OCI-LY7 (cell line): ENCODE measurements around the gene RPS19BP1. TPM values are rescaled to one million over a fixed set of nuclear protein-coding genes. Genes with fewer than 3 reads are reported as not detected.

Experiments used
- BruUV-seq: library from RNA; stranded (reverse); fragments of 400-500 nt; replicated peaks from 2 replicates; lab custom pipeline; 2021; lab: Mats Ljungman, UMichigan
- CTCF ChIA-PET: fragments of 300-600 bp; sonication (Branson Sonifier 250); formaldehyde crosslinking; loops from one replicate; lab custom pipeline; 2022; ENCODE audit warnings: antibody characterized with exemption; ENCODE audit not compliant: unreplicated experiment; lab: Charles Lee
- POLR2A ChIA-PET: fragments of 300-600 bp; sonication (Branson Sonifier 250); formaldehyde crosslinking; loops from one replicate; lab custom pipeline; 2022; ENCODE audit warnings: antibody characterized with exemption; lab: Charles Lee
- DNase-seq: peaks from one replicate; pipeline ENCODE4 v3.0.0-alpha.2; 2015; ENCODE audit warnings: low spot score
- H2AFZ ChIP-seq: fragments of 200-600 bp; sonication (generic), shearing (Covaris generic); 2 replicates; pipeline ENCODE4 v1.6.1; 2014; ENCODE audit warnings: mild to moderate bottlenecking, antibody characterized with exemption, low read length, moderate library complexity
- H3K27ac ChIP-seq: fragments of 200-600 bp; sonication (generic); 2 replicates; pipeline ENCODE4 v1.5.1; 2014; ENCODE audit warnings: mixed run types, low read depth, mild to moderate bottlenecking, moderate library complexity, low read length, inconsistent platforms; ENCODE audit not compliant: poor library complexity, severe bottlenecking
- H3K36me3 ChIP-seq: fragments of 200-600 bp; sonication (generic); 2 replicates; pipeline ENCODE4 v1.6.1; 2014; ENCODE audit warnings: mild to moderate bottlenecking, antibody characterized with exemption, low read length, moderate library complexity, mixed read lengths; ENCODE audit not compliant: insufficient read depth
- H3K4me1 ChIP-seq: fragments of 200-600 bp; sonication (generic); 2 replicates; pipeline ENCODE4 v1.5.1; 2014; ENCODE audit warnings: mild to moderate bottlenecking, low read length; ENCODE audit not compliant: insufficient read depth, poor library complexity, severe bottlenecking
- H3K4me2 ChIP-seq: fragments of 200-600 bp; sonication (generic); 2 replicates; pipeline ENCODE4 v1.6.1; 2014; ENCODE audit warnings: mild to moderate bottlenecking, low read length
- H3K4me3 ChIP-seq: fragments of 200-600 bp; sonication (generic); 2 replicates; pipeline ENCODE4 v1.5.1; 2014; ENCODE audit warnings: mild to moderate bottlenecking, low read depth, low read length; ENCODE audit not compliant: poor library complexity, severe bottlenecking
- H3K79me2 ChIP-seq: fragments of 200-600 bp; sonication (generic); 2 replicates; pipeline ENCODE4 v1.6.1; 2016; ENCODE audit warnings: low read depth, mild to moderate bottlenecking, low read length, moderate library complexity, mixed read lengths; ENCODE audit not compliant: insufficient read depth
- H3K9me2 ChIP-seq: fragments of 200-600 bp; sonication (generic); 2 replicates; pipeline ENCODE4 v1.6.1; 2016; ENCODE audit warnings: mild to moderate bottlenecking, low read length, mixed read lengths; ENCODE audit not compliant: insufficient read depth
- H3K9me3 ChIP-seq: fragments of 200-600 bp; sonication (generic); 2 replicates; pipeline ENCODE4 v1.6.1; 2014; ENCODE audit warnings: mild to moderate bottlenecking, mixed run types, low read length, mixed read lengths
- H4K20me1 ChIP-seq: fragments of 200-600 bp; sonication (generic); 2 replicates; pipeline ENCODE4 v1.6.1; 2014; ENCODE audit warnings: mild to moderate bottlenecking, antibody characterized with exemption, low read length, moderate library complexity, mixed read lengths; ENCODE audit not compliant: insufficient read depth
- CTCF ChIP-seq: fragments of 200-600 bp; sonication (generic); conservative IDR thresholded peaks from 2 replicates; pipeline ENCODE4 v1.5.1; 2014; ENCODE audit warnings: mild to moderate bottlenecking, antibody characterized with exemption, low read length, moderate library complexity, mixed read lengths
- EZH2phosphoT487 ChIP-seq: fragments of 200-600 bp; sonication (generic); IDR thresholded peaks from 2 replicates; pipeline ENCODE4 v1.6.1; 2018; ENCODE audit warnings: low read depth, borderline replicate concordance, mild to moderate bottlenecking, mixed run types, antibody characterized with exemption, low read length, moderate library complexity, mixed read lengths
- intact Hi-C: fragments of 100-400 bp; cut with micrococcal nuclease; formaldehyde crosslinking; loops from one replicate; pipeline ENCODE4 v1.10.0; 2022; ENCODE audit not compliant: unreplicated experiment
- total RNA-seq, 2 experiments: library from RNA; depleted of rRNA in 1 of 2; stranded (reverse); fragments of >200 nt in 1 of 2; shearing (Covaris generic) in 1 of 2; gene quantifications; 2 replicates each; pipeline ENCODE4 v1.2.3, GENCODE V29; 2014 to 2022

RPS19BP1 gene
- total RNA-seq, 2 experiments from 2014 or later = 88.1 to 148 TPM

GRCh38 chr22:39574779-39575551 lies 42.4 kb upstream of the RPS19BP1 start:
- TF ChIP-seq EZH2phosphoT487 (no peak), CTCF (no peak)
- no peaks in the 10 kb centered on the region for H3K9me2 ChIP-seq
- no peaks in the 10 kb centered on the region for H3K79me2 ChIP-seq
- DNase-seq = no peak
- no peak overlapping the region for H3K4me2 ChIP-seq
- BruUV-seq = no TSS peak
- H4K20me1 ChIP-seq = no peaks in the 10 kb centered on the region
- no peak overlapping the region for H3K27ac ChIP-seq
- peaks cover 8% of the 10 kb centered on the region for H3K4me1 ChIP-seq
- ChIA-PET CTCF (no interaction called here), POLR2A (no interaction called here)
- no peaks in the 10 kb centered on the region for H3K9me3 ChIP-seq
- no peak overlapping the region for H2AFZ ChIP-seq
- intact Hi-C loops = no loop called here
- no peaks in the 10 kb centered on the region for H3K36me3 ChIP-seq
- H3K4me3 ChIP-seq = no peak overlapping the region

GRCh38 chr22:39571538-39571937 lies 39.0 kb upstream of the RPS19BP1 start:
- no TSS peak for BruUV-seq
- Histone ChIP-seq H3K9me2 (no peaks in the 10 kb centered on the region), H3K4me3 (no peak overlapping the region), H3K27ac (no peak overlapping the region), H3K79me2 (no peaks in the 10 kb centered on the region), H3K36me3 (no peaks in the 10 kb centered on the region), H2AFZ (no peak overlapping the region), H3K4me2 (no peak overlapping the region), H3K9me3 (no peaks in the 10 kb centered on the region), H3K4me1 (peaks cover 32% of the 10 kb centered on the region), H4K20me1 (no peaks in the 10 kb centered on the region)
- POLR2A ChIA-PET = no interaction called here
- intact Hi-C loops = no loop called here
- no peak for DNase-seq
- TF ChIP-seq CTCF (no peak), EZH2phosphoT487 (no peak)
- CTCF ChIA-PET = no interaction called here

- ChIA-PET CTCF (no interaction called here), POLR2A (no interaction called here)
- H3K9me2 ChIP-seq = no peaks in the 10 kb centered on the region
- H3K9me3 ChIP-seq = no peaks in the 10 kb centered on the region
- no peak within 1 kb of the TSS for H3K27ac ChIP-seq
- BruUV-seq = no TSS peak
- no peak for DNase-seq
- peaks cover 28% of the 10 kb centered on the region for H3K4me1 ChIP-seq
- H3K4me3 ChIP-seq = no peak within 1 kb of the TSS
- no peaks in the 10 kb centered on the region for H3K36me3 ChIP-seq
- no peaks in the 10 kb centered on the region for H4K20me1 ChIP-seq
- intact Hi-C loops = no loop called here
- TF ChIP-seq EZH2phosphoT487 = no peak
- no peak for TF ChIP-seq CTCF
- no peaks in the 10 kb centered on the region for H3K79me2 ChIP-seq
- no peak within 1 kb of the TSS for H3K4me2 ChIP-seq
- H2AFZ ChIP-seq = no peak within 1 kb of the TSS
Measured at GRCh38 chr22:39570665-39571064, 38.1 kb upstream of the RPS19BP1 start, which contains the start of gene CACNA1I. Gene CACNA1I, plus strand, starts transcription at chr22:39570753. Its CDS starts 0 bp downstream, at chr22:39570753.
